ENCODE data around the gene LILRB5. TPM values are rescaled to one million over a fixed set of nuclear protein-coding genes. Genes with fewer than 3 reads are reported as not detected.

Gene LILRB5
- total and polyA plus RNA-seq, 2 donors (not counting 1 experiment from before 2014, with no cell fraction given), result 0.05 TPM; not detected in 1

DNA sequence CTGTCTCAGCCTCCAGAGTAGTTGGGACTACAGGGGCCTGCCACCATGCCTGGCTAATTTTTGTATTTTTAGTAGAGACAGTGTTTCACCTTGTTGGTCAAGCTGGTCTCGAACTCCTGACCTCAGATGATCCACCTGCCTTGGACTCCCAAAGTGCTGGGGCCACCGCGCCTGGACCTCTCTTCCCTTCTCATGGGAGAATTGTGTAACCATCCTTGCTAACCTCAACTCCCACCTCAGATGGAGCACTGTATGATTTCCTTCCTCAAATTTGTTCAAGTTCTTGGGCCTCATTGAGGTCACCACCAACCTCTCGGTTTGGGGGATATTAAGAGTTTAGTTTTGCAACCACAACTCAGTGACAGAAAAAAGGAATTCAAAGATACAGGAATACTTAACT lies 45.2 kb upstream of the LILRB5 start:
- no peaks in the 10 kb centered on the region for H3K9me3 Mint-ChIP-seq (ENCODE audit: insufficient read depth)
- intact Hi-C loops (cut with micrococcal nuclease), result no loop called here
- H3K36me3 ChIP-seq (replicated peaks in 1 of 2; ENCODE audit: control extremely low read depth in 1 of 2, control insufficient read depth in 1 of 2, extremely low read depth in 1 of 2, insufficient read depth in 2 of 2, low read length in 1 of 2), result no peaks in the 10 kb centered on the region
- peaks cover 7 to 10% of the 10 kb centered on the region in 2 donors for H3K4me1 ChIP-seq (ENCODE audit: control insufficient read depth in 2 of 2, insufficient read depth in 2 of 2, low read length in 2 of 2)
- ATAC-seq (ENCODE audit: low read depth), result no peak
- 20% methylated on average over 3 of the region's 4 CpGs for WGBS (ENCODE audit: insufficient coverage)
- no peak overlapping the region for H3K4me2 ChIP-seq (replicated peaks; ENCODE audit: low read depth, low read length, poor library complexity, severe bottlenecking)
- CTCF ChIA-PET, result no interaction called here
- no peak overlapping the region for H3K27ac ChIP-seq (ENCODE audit: low read length in 2 of 2)
- H3K4me1 Mint-ChIP-seq, result peaks cover 10% of the 10 kb centered on the region
- H4K20me1 ChIP-seq (ENCODE audit: control insufficient read depth, insufficient read depth, low read length, poor library complexity, severe bottlenecking), result no peaks in the 10 kb centered on the region
- peaks cover 0 to 75% (median 25%) of the 10 kb centered on the region in 4 experiments for H3K27me3 ChIP-seq (replicated peaks in 1 of 4; ENCODE audit: control extremely low read depth in 1 of 4, control insufficient read depth in 3 of 4, insufficient read depth in 4 of 4, low read length in 3 of 4)
- H3K79me2 ChIP-seq (ENCODE audit: control insufficient read depth, insufficient read depth, low read length), result no peaks in the 10 kb centered on the region
- TF ChIP-seq, protein P1, sequence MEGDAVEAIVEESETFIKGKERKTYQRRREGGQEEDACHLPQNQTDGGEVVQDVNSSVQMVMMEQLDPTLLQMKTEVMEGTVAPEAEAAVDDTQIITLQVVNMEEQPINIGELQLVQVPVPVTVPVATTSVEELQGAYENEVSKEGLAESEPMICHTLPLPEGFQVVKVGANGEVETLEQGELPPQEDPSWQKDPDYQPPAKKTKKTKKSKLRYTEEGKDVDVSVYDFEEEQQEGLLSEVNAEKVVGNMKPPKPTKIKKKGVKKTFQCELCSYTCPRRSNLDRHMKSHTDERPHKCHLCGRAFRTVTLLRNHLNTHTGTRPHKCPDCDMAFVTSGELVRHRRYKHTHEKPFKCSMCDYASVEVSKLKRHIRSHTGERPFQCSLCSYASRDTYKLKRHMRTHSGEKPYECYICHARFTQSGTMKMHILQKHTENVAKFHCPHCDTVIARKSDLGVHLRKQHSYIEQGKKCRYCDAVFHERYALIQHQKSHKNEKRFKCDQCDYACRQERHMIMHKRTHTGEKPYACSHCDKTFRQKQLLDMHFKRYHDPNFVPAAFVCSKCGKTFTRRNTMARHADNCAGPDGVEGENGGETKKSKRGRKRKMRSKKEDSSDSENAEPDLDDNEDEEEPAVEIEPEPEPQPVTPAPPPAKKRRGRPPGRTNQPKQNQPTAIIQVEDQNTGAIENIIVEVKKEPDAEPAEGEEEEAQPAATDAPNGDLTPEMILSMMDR (IDR thresholded peaks at IDR 0.05), result no peak
- TF ChIP-seq EZH2 (IDR thresholded peaks at IDR 0.05; ENCODE audit: borderline replicate concordance, insufficient read depth, low read depth, low read length, poor library complexity, severe bottlenecking), result no peak
- H3K4me3 Mint-ChIP-seq, result no peak overlapping the region
- H2AFZ ChIP-seq (ENCODE audit: insufficient read depth, low read depth, low read length, poor library complexity, severe bottlenecking), result no peak overlapping the region
- POLR2A ChIA-PET, result no interaction called here
- no peak for DNase-seq
- H3K9ac ChIP-seq (ENCODE audit: low read length), result no peak overlapping the region
- no peak overlapping the region for H3K4me3 ChIP-seq (ENCODE audit: control extremely low read depth in 1 of 5, extremely low read depth in 1 of 5, insufficient read depth in 1 of 5, low read depth in 2 of 5, low read length in 4 of 5)
- no peak overlapping the region for H3K27ac Mint-ChIP-seq
- peaks cover 0 to 10% (median 0%) of the 10 kb centered on the region in 3 donors for H3K9me3 ChIP-seq (ENCODE audit: control extremely low read depth in 1 of 3, control insufficient read depth in 2 of 3, insufficient read depth in 1 of 3, low read length in 2 of 3)
- peaks cover 55% of the 10 kb centered on the region for H3K27me3 Mint-ChIP-seq

DNA sequence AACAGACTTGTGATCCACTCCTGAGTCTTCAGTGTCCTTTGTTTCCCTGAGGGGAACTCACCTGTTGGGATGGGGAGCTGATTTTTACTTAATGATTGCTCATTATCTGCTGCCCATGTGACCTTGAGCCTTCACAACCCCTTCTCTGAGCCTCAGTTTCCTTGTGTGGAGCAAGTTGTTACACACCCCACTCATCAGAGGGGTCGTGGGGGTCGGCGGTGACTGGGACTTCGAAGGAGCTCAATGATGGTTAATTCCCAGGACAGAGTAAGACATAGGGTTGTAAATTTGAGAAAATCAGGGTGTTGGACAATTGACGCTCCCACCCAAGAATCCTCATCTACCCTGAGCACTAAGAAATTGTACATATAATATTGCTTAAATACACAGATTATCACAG lies 42.4 kb upstream of the LILRB5 start:
- H3K27ac Mint-ChIP-seq, result peak overlapping the region; percentile 59
- peaks cover 0 to 12% (median 0%) of the 10 kb centered on the region in 3 donors for H3K9me3 ChIP-seq (ENCODE audit: control extremely low read depth in 1 of 3, control insufficient read depth in 2 of 3, insufficient read depth in 1 of 3, low read length in 2 of 3)
- WGBS (ENCODE audit: insufficient coverage), result no CpG with 5 or more reads among the region's 5 CpGs
- no peak overlapping the region for H3K4me2 ChIP-seq (replicated peaks; ENCODE audit: low read depth, low read length, poor library complexity, severe bottlenecking)
- peaks cover 0 to 68% (median 16%) of the 10 kb centered on the region in 4 experiments for H3K27me3 ChIP-seq (replicated peaks in 1 of 4; ENCODE audit: control extremely low read depth in 1 of 4, control insufficient read depth in 3 of 4, insufficient read depth in 4 of 4, low read length in 3 of 4)
- DNase-seq (no peak), ATAC-seq (ENCODE audit: low read depth) (no peak)
- no peak overlapping the region for H2AFZ ChIP-seq (ENCODE audit: insufficient read depth, low read depth, low read length, poor library complexity, severe bottlenecking)
- peaks cover 50% of the 10 kb centered on the region for H3K27me3 Mint-ChIP-seq
- H3K79me2 ChIP-seq (ENCODE audit: control insufficient read depth, insufficient read depth, low read length), result no peaks in the 10 kb centered on the region
- POLR2A ChIA-PET, result interaction anchor here (0.6 kb wide), 1 partner anchor 9 kb away, joined by 4 read pairs; no protein-coding TSS in a partner anchor
- H3K4me1 ChIP-seq (ENCODE audit: control insufficient read depth in 2 of 2, insufficient read depth in 2 of 2, low read length in 2 of 2), result peaks cover 7 to 10% of the 10 kb centered on the region in 2 donors
- no peaks in the 10 kb centered on the region for H4K20me1 ChIP-seq (ENCODE audit: control insufficient read depth, insufficient read depth, low read length, poor library complexity, severe bottlenecking)
- no peak for TF ChIP-seq EZH2 (IDR thresholded peaks at IDR 0.05; ENCODE audit: borderline replicate concordance, insufficient read depth, low read depth, low read length, poor library complexity, severe bottlenecking)
- TF ChIP-seq, protein P1 (IDR thresholded peaks at IDR 0.05), result no peak
- no peaks in the 10 kb centered on the region for H3K9me3 Mint-ChIP-seq (ENCODE audit: insufficient read depth)
- no peak overlapping the region for H3K9ac ChIP-seq (ENCODE audit: low read length)
- intact Hi-C loops (cut with micrococcal nuclease), result no loop called here
- no peak overlapping the region for H3K4me3 Mint-ChIP-seq
- CTCF ChIA-PET, result interaction anchor here (0.8 to 1.8 kb wide), 3 partner anchors 33 to 171 kb away, joined by 3 to 8 read pairs (median 5); no protein-coding TSS in a partner anchor
- H3K4me3 ChIP-seq (ENCODE audit: control extremely low read depth in 1 of 5, extremely low read depth in 1 of 5, insufficient read depth in 1 of 5, low read depth in 2 of 5, low read length in 4 of 5), result no peak overlapping the region
- H3K27ac ChIP-seq (ENCODE audit: low read length in 2 of 2), result no peak overlapping the region
- peaks cover 8% of the 10 kb centered on the region for H3K4me1 Mint-ChIP-seq
- H3K36me3 ChIP-seq (replicated peaks in 1 of 2; ENCODE audit: control extremely low read depth in 1 of 2, control insufficient read depth in 1 of 2, extremely low read depth in 1 of 2, insufficient read depth in 2 of 2, low read length in 1 of 2), result no peaks in the 10 kb centered on the region

Data from B cell (primary cell).